ENCODE results near the gene KCNG1.
A peak's percentile ranks its signal among the peaks of the same experiment; 100 is the strongest.
"Not testable (repeated sequence)": the region's sequence is repeated elsewhere in the genome, so short reads cannot be mapped to it uniquely, and the experiment has no call there.

The KCNG1 gene, protein sequence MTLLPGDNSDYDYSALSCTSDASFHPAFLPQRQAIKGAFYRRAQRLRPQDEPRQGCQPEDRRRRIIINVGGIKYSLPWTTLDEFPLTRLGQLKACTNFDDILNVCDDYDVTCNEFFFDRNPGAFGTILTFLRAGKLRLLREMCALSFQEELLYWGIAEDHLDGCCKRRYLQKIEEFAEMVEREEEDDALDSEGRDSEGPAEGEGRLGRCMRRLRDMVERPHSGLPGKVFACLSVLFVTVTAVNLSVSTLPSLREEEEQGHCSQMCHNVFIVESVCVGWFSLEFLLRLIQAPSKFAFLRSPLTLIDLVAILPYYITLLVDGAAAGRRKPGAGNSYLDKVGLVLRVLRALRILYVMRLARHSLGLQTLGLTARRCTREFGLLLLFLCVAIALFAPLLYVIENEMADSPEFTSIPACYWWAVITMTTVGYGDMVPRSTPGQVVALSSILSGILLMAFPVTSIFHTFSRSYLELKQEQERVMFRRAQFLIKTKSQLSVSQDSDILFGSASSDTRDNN

DNA sequence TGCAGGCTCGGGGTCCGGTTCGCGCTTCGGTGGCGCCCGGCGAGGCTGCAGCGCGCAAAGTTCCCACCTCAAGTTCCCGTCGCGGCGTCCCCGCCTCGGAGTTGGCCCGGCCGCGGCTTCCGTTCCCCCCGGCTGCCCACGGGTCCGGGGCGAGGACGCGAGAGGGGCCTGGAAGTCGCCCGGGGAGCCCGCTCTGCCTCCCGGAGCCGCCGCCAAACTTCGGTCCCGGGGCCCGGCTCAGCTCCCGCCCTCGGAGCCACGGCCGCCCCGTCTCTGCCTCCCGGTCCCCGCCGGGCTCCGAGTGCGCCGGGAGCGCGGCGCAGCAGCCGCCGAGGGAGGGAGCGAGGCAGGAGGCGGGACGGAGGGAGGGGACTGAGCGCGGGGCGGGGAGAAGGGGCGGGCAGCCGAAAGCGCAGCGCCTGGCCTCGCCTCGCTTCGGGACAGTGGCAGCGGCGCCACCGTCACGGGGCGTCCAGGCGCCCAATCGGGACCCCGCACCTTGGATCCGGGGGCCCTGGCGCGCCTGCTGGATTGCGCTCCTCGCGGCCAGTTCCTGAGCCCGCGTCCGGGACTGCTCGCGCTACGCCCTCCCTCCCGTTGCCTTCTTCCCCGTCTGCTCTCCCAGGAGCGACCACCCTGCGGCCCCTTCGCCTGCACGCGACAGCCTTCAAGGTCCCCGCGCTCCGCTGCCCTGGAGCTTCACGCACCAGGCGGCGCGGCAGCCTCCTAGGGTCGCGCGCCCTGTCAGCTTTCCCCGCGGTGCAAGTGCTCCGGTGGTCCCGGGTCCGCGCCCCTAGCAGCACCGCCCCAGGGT lies at the start of gene KCNG1:
Gene KCNG1 (minus strand): TSS at position 305 of the 814 bp plus-strand sequence. CDS start 12,769 bp downstream, outside the sequence.
- DNase-seq, result no peak

DNA sequence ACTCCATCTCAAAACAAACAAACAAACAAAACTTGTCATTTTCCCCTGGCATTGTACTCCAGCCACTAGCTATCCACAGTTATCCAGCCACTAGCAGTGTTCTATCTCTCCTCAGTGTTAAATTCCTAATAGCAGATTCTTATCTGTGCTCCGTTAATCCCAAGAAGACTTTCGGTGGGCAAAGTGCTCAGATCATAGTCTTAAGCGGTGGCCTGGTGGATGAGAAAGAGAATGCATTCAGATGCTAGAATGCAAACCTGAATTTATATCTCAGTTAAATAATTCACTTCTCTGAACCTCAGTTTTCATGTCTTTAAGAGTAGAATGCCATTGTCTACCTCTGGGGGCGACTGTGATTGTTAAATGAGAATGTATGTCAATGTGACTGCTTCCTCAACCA lies 47.7 kb upstream of the KCNG1 start:
- DNase-seq, result no peak

DNA sequence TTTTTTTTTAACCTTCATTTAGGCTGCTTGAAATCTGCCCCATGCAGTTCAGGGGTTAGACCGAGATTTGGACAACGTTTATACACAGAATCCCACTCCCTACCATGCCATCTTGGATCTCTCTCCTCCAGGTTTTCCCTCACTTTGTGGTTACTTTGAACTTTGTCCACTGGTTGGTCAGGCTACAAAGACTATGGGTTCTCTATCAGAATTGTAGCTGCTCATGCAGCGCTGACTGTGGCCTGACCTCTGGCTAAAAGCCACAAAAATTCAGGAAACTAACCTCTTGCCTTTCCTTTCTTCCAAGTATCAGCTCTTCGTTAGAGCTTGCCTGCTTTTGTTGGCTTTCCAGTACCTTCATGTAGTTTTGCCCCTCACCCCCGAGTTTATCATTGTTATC lies 44.9 kb upstream of the KCNG1 start:
- DNase-seq, result peak; percentile 6

DNA sequence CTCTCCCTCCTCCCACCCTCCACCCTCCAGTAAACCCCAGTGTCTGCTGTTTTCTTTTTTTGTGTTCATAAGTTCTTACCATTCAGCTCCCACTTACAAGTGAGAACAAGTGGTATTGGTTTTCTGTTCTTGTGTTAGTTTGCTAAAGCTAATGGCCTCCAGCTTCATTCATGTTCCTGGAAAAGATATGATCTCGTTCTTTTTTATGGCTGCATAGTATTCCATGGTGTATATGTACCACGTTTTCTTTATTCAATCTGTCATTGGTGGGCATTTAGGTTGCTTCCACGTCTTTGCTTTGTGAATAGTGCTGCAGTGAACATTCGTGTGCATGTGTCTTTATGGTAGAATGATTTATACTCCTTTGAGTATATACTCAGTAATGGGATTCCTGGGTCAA lies 42.7 kb upstream of the KCNG1 start:
- DNase-seq, result no peak

DNA sequence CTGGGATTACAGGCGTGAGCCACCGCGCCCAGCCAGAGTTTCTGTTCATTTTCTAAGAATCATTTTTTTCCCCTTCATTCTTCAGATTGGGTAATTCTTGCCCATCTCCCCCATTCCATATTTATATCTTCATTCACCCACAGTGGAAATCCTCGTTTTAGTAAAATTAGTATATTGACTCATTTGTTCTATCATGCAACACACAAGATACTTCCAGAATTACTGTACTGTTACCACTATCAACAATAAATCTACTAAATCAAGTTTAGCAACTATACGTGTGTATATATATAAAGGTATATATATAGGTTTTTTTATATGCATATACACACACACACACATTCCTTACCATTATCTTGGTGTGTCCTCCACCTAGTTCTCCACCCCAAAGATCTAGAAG lies 41.2 kb upstream of the KCNG1 start:
- no peak for DNase-seq

DNA sequence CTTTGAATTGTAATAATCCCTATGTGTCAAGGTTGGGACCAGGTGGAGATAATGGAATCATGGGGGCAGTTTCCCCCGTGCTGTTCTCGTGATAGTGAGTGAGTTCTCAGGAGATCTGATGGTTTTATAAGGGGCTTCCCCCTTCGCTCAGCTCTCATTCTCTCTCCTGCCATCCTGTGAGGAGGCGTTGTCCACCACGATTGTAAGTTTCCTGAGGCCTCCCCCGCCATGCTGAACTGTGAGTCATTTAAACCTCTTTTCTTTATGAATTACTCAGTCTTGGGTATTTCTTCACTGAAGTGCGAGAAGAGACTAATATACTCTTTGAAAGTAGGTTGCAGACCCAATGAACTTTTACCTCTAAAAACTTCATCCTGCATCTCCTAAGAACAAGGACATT lies 39.2 kb upstream of the KCNG1 start:
- DNase-seq, result no peak

DNA sequence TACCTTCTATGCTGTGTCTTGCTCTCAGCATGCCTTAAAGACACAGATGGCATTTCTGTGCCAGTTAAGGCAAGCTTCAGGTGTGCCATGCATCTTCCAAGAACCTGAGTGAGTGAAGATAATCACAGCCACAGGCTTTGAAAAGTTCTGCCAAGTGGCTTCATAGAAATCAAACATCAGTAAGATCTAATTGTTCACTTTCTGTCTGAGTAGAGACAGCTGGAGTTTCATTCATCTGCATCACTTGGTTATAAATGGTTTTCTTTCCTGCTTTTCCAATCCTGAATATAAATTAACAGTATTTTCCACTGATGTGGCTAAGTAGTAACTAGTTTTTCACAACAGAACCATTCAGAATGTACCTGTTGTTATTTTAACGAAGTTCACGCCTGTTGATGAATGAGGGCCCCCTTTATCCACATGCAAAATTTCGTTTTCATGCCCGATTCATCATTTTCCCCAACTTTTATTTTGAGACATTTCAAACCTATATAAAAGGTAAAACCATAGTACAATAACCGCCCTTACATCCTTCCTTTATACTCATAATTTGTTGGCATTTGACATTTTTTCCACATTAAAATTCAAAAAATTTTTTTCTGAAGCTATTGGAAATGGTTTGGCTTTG lies 38.6 kb upstream of the KCNG1 start:
- DNase-seq, result no peak

DNA sequence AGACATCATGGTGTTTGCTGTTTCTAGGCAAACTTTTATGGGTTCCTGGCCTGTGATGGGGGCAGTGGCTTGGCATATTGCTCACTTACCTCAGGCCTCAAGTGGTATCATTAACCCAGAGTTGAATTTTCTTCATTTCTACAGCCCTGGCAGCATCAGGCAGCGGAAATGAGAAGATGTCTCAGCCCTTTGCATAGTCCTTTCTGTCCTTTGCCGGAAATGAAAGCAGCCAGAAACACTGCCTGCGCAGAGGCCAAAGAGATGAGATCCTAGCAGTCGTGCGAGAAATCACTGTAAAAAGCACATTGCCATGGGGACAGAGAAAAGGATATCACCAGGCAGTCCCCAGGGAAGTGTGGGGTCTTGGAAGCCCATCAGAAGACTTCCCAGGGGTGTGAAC lies 37.4 kb upstream of the KCNG1 start:
- no peak for DNase-seq

DNA sequence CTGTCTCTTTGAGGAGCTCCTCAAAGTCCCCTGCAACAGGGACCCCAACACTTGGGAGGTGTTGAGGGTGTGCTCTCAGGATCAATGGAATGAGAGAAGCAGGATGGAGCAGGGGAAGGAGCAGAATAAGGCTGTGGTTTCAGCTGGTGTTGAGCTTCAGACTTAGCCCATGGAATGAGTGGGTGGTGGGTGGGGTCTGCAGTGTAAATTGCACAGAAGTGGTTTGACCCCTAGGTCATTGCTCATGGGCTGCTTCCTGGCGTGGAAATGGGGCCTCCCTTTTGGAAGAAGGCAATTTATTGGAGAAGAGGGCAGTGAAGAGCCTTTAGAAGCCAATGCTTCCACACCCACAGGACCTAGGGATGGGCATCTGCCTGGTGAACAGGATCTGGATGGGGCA lies 37.0 kb upstream of the KCNG1 start:
- no peak for DNase-seq

DNA sequence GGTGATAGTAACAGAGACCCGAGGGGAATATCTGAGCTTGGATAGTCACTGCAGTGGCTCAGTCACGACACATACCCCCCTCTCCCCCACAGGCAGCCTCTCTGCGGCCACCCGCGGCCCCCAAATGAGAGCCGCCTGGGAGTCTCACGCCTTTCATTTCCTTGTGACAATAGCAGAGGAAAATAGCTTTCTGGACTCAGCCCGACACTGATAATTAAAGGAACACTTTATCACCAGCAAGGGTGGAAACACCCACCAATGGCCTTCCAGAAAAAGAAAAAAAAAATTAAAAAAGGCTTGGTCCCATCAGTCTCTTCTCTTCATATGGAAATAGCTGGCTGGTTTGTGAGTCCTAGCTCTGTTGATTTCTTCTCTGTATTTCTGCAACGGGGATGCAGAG lies 35.1 kb upstream of the KCNG1 start:
- DNase-seq, result no peak

DNA sequence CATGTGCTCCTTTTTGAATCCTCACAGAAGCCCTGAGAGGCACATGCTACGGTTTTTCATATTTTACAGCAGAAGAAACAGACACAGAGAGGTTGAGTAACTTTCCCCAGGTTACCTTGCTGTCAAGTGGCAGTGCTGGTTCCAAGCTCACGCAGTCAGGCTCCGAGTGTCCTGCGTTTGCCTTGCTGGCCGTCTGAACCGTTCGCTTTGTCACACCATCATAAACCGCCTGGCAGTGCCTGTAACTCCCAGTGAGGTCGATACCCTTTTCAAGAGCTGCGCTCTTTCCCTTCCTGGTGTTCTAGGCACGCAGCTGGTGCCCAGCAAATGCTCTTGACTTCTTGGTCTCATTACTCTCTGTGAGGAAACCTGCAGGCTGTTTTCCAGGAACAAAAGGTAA lies 31.3 kb upstream of the KCNG1 start:
- no peak for DNase-seq

DNA sequence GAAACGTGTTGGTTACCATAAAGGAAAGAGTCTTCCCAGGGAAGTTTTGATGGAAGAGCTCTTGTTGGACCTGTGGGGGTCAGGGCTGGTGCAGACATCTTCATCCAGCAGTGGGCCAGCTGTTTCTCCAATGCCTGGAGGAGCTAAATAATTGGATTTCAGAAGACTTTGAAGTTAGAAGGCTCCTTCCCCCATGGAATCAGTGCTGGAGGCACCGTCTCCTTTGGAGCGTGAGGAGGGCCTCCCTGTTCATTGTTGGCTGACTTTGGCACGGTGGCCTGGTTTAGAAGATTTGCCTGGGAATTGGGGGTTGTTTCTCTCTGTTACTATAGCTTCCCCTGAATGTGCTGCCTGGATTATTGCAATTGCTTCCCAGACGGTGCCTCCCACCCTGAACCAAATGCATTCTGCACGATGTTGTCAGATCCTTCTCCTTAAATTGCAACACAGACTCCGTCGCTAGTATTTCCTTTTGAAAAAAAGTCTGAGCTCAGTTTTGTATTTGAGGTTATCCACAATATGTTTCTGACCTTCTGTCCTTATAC lies 27.7 kb upstream of the KCNG1 start:
- DNase-seq, result no peak

DNA sequence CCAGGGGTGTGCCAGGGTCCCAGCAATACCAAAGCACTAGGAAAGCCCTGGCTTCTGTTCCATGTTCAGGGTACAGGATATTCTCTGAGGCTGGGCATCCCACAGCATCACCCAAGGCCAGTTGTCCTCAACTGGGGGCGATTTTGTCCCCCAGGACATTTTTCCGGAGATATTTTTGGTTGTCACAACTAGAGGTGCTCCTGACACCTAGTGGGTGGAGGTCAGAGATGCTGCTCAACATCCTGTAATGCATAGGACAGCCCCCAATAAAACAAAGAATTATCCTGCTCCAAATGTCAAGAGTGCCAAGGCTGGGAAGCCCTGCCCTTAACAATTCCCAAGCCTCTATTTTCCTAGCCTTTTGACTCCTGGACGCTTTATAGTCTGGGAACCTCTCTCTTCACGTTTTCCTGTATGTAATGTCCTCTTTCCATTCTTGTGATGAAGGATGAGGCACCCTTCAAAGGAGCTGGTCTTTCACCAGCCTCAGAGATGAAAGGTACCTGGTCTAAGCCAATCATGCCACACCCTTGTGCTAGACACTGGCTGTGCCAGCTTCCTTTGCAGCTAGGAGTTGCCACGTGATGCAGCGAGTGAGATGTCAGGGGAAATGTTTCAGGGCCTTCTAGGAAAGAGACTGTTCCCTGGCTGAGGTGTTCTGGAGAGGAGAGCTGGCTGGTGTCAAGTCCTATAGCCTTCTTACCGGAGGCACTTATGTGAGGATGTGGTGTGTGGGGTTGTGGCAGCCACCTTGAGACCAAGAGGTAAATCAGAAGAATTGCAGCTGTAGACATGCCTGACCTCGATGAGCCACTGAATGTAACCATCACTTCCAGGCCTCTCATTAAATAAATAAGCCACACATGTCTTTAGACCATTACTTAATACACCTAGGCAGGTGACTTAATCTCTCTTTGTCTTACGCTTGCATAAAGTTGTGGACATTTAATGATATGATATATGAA lies 23.4 kb upstream of the KCNG1 start:
- DNase-seq, result no peak

DNA sequence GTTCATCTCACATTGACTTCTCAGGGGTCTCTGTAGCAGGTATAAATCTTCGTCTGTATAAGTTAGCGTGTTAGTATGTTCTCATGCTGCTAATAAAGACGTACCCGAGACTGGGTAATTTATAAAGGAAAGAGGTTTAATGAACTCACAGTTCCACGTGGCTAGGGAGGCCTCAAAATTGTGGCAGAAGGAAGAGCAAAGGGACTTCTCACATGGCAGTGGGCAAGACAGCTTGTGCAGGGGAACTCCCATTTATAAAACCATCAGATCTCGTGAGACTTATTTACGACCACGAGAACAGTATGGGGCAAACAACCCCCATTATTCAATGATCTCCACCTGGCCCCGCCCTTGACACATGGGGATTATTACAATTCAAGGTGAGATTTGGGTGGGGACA lies 22.6 kb upstream of the KCNG1 start:
- not testable (repeated sequence) for DNase-seq

DNA sequence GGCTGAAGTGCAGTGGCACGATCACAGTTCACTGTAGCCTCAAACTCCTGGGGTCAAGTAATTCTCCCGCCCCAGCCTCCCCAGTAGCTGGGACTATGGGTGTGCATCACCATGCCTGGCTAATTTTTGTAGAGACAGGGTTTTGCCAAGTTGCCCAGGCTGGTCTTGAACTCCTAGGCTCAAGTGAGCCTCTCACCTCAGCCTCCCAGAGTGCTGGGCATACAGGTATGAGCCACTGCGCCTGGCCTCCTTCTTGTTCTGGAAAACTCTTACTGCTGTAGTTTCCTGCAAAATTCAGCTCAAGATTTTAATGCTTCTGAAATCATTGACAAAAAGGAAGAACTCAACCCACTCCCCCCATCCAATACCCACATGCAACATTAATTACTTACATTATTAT lies 21.9 kb upstream of the KCNG1 start:
- DNase-seq, result no peak

DNA sequence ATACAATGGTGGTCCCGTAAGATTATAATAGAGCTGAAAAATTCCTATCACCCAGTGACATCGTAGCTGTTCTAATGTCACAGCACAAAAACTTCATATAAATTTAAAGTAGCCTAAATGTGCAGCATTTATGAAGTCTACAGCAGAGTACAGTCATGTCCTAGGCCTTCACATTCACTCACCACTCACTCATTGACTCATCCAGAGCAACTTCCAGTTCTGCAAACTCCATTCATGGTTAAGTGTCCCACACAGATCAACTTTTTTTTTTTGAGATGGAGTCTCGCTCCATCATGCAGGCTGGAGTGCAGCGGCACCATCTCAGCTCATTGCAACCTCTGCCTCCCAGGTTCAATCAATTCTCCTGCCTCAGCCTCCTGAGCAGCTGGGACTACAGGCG lies 20.9 kb upstream of the KCNG1 start:
- DNase-seq, result no peak

DNA sequence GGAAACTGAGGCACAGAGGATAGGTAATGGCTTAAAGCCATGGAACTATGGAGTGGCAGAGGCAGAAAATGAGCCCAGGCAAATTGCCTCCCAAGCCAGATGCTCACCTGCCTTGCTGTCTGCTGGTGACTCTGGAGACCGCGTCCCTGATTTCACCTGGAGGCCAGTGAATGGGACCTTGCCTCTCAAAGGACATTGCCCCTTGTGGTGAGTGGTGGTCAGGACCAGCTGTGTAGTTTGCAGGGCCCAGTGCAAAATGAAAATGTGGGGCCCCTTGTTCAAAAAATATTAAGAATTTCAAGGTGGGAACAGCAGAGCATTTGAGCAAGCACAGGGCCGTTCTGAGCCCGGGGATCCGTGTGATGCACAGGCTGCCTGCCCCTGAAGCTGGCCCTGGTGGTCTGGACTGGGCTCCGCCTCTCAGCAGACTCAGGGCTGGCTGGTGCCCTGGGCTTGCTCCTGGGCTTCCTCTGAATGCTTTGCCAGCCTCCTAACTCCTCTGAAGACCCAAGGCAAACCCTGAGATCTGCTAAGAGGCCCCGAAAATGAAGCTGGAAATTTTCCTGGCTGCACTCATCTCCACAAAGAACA lies 19.8 kb upstream of the KCNG1 start:
- peak; percentile 16 for DNase-seq

DNA sequence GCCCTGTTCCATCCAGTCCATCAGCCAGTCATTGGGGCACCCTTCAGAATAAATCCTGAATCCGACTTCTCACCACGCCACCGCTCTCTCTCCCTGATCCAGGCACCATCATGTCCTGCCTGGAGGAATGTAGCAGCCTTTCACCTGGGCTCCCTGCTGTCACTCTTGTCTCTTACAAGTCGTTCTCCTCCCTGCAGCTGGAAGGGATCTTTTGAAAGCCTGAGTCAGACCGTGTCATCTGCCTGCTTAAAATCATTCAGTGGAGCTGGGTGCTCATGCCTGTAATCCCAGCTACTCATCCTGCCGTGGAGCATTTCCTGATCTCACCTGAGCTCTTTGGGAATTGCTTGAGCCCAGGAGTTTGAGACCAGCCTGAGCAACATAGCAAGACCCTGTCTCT lies 19.2 kb upstream of the KCNG1 start:
- no peak for DNase-seq

DNA sequence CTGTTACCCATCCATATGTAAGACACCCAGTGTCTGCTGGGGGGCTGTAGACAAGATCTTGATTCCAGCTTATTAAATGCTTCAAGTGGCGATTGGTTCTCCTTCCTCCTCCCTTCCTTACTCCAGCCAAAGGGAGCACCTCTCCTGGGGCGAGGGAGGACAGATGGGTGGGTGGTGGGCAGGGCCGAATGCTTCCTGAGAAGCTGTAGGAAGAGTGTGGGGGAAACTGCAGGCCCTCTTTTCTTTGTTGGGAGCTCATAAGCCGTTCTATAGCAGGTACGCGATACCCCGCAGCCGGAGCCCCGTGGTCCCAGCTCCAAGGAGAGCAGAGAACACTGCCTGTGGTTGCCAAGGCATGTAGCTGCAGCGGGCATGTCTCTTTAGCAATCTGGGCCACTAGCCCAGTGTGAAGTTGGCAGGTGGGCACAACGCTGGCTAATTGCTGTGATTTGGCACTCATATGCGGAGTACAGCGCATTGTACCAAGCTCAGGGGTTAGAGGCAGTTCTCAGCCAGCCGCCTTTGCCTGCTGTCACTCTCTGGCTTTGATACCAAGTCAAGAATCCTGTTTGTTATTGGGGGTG lies 14.7 kb upstream of the KCNG1 start:
- no peak for DNase-seq

DNA sequence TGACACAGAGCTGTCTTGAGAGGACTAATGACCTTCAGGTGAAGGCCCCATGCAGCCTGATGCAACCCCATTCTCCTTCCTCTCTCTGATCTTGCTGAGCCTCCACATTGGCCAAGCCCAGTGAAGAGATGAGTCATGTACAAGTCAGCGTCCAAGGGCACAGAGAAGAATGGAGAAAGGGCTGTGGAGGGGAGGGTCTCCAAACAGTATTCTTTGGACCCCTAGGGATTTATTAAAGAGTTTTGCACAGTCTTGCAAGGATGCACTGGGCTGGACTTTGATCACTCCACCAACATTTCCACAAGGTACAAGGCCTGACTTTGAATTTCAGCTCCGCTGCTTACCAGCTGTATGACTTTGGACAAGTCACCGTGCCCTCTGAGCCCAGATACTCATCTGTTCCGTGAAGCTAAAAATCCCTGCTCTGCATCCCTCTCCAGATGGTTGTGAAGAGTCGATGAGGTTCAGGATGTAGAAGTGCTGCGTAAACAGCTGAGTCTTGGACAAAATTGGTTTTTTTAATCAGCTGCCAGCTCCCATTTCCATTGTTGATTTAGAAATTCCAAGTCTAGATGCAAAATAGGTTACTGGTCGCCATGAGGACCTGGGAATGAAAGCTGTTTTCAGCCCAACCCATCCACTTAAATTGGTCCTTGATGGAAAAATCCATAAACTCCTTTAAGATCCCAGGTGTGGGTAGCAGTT lies 14.1 kb upstream of the KCNG1 start:
- peak; percentile 30 for DNase-seq

DNA sequence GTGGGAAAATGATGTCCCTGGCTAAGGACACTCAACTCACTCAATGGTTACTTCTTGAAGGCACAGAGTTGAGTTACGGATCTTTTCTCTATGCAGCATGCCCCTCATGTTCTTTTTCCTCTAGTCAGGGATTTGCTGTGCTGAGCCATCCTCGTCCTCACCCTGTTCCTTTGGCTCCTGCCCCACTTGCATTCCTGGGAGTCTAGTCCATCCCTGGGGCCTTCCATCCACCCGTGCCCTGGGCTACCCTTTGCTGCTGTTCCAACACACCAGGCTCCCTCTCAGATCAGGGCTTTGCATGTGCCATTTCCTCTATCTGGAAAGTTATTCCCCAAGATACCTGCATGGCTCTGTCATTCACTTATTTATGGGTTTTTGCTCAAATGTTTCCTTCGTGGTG lies 13.3 kb upstream of the KCNG1 start:
- DNase-seq, result no peak

All from OCI-M1 (cell line).